ENCODE measurements around the gene ERBB4. TPM values are rescaled to one million over a fixed set of nuclear protein-coding genes. Genes with fewer than 3 reads are reported as not detected.

The ERBB4 gene
- total and polyA plus RNA-seq, 2 of the 8 experiments (the other 6 are each of a cell fraction or from before 2014, with no cell fraction given) = 0.34 to 1.3 TPM

GRCh38 chr2:211860224-211860623, 678.4 kb downstream of the ERBB4 start:
- Histone ChIP-seq H2BK12ac (ENCODE audit: low read depth, low read length) (no peak overlapping the region), H4K5ac (ENCODE audit: insufficient read length, low read depth, low read length) (no peak overlapping the region), H3K23me2 (ENCODE audit: low read depth, low read length) (no peaks in the 10 kb centered on the region), H3K23ac (ENCODE audit: insufficient read length) (no peak overlapping the region), H3K4me2 (ENCODE audit: insufficient read depth in 1 of 2, low read depth in 2 of 2, low read length in 2 of 2) (no peak overlapping the region), H2BK15ac (ENCODE audit: low read length) (no peak overlapping the region), H2BK5ac (ENCODE audit: low read depth, low read length) (no peak overlapping the region), H3K18ac (ENCODE audit: extremely low read depth, low read length) (no peak overlapping the region), H2BK20ac (ENCODE audit: low read length) (no peak overlapping the region), H4K91ac (replicated peaks; ENCODE audit: insufficient read length, low read length) (no peak overlapping the region), H3K27me3 (replicated peaks in 1 of 4; ENCODE audit: control insufficient read depth in 3 of 4, extremely low read depth in 1 of 4, insufficient read depth in 3 of 4, low read length in 3 of 4) (no peaks in the 10 kb centered on the region), H3K36me3 (ENCODE audit: control insufficient read depth in 2 of 4, insufficient read depth in 4 of 4, low read length in 3 of 4) (no peaks in the 10 kb centered on the region), H3K4ac (replicated peaks; ENCODE audit: insufficient read length, low read depth, low read length) (no peak overlapping the region), H2AK5ac (ENCODE audit: low read depth, low read length) (no peak overlapping the region), H4K8ac (ENCODE audit: extremely low read depth, insufficient read depth, low read length) (no peak overlapping the region), H2BK120ac (replicated peaks; ENCODE audit: low read depth, low read length) (no peak overlapping the region), H3K56ac (replicated peaks; ENCODE audit: insufficient read length, low read depth, low read length) (no peak overlapping the region), H3K79me1 (ENCODE audit: low read depth, low read length) (no peaks in the 10 kb centered on the region), H3K9ac (replicated peaks in 1 of 4; ENCODE audit: extremely low read depth in 1 of 4, low read depth in 3 of 4, low read length in 3 of 4) (no peak overlapping the region), H3K27ac (ENCODE audit: low read depth, low read length) (no peak overlapping the region), H3K4me3 (ENCODE audit: extremely low read depth in 1 of 4, insufficient read depth in 2 of 4, low read depth in 3 of 4, low read length in 4 of 4) (no peak overlapping the region), H3K79me2 (ENCODE audit: control insufficient read depth in 1 of 2, insufficient read depth in 2 of 2, low read length in 2 of 2) (no peaks in the 10 kb centered on the region), H4K20me1 (replicated peaks in 1 of 2; ENCODE audit: control insufficient read depth in 1 of 2, insufficient read depth in 2 of 2, low read length in 2 of 2) (no peaks in the 10 kb centered on the region), H2AFZ (ENCODE audit: low read length) (no peak overlapping the region), H3K9me3 (ENCODE audit: insufficient read depth in 2 of 2, low read depth in 1 of 2, low read length in 1 of 2) (peaks cover 0 to 4% of the 10 kb centered on the region in 2 experiments; a peak in 1 of 4 replicates), H3K4me1 (replicated peaks in 1 of 4; ENCODE audit: control insufficient read depth in 3 of 4, insufficient read depth in 4 of 4, low read length in 3 of 4) (no peaks in the 10 kb centered on the region), H3K14ac (ENCODE audit: insufficient read length) (no peak overlapping the region)
- no peak for FAIRE-seq
- no peak for DNase-seq (ENCODE audit: low read depth in 1 of 2, low spot score in 2 of 2)
- ChIA-PET CTCF (ENCODE audit: partially characterized antibody) (interaction anchor here (1.0 kb wide), 1 partner anchor 19 kb away, joined by 3 read pairs; no protein-coding TSS in a partner anchor), POLR2A (ENCODE audit: partially characterized antibody) (no interaction called here)
- TF ChIP-seq TEAD4 (IDR thresholded peaks at IDR 0.05; ENCODE audit: low read depth, low read length) (no peak), SIRT6 (IDR thresholded peaks at IDR 0.05; ENCODE audit: low read length) (no peak), TBP (IDR thresholded peaks at IDR 0.05; ENCODE audit: low read depth, low read length) (no peak), EGR1 (IDR thresholded peaks at IDR 0.05; ENCODE audit: borderline replicate concordance, low read depth, low read length) (no peak), ASH2L (IDR thresholded peaks at IDR 0.05; ENCODE audit: low read length) (no peak), CBX8 (IDR thresholded peaks at IDR 0.05; ENCODE audit: borderline replicate concordance, low read depth, low read length) (no peak), E2F6 (IDR thresholded peaks at IDR 0.05) (no peak), GABPA (IDR thresholded peaks at IDR 0.05; ENCODE audit: borderline replicate concordance, insufficient read depth, low read length) (no peak), JUN (IDR thresholded peaks at IDR 0.05; ENCODE audit: low read depth, low read length) (no peak), CTCF (IDR thresholded peaks at IDR 0.05; ENCODE audit: control extremely low read depth in 1 of 3, insufficient read depth in 1 of 3, low read depth in 1 of 3, low read length in 3 of 3) (no peak), KDM5A (IDR thresholded peaks at IDR 0.05; ENCODE audit: low read length) (no peak)
- TF ChIP-seq, protein P1, sequence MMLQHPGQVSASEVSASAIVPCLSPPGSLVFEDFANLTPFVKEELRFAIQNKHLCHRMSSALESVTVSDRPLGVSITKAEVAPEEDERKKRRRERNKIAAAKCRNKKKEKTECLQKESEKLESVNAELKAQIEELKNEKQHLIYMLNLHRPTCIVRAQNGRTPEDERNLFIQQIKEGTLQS (IDR thresholded peaks at IDR 0.05; ENCODE audit: insufficient read depth, low read depth, low read length) = no peak
